Measurements from ENCODE around the gene BCAP31.

DNA sequence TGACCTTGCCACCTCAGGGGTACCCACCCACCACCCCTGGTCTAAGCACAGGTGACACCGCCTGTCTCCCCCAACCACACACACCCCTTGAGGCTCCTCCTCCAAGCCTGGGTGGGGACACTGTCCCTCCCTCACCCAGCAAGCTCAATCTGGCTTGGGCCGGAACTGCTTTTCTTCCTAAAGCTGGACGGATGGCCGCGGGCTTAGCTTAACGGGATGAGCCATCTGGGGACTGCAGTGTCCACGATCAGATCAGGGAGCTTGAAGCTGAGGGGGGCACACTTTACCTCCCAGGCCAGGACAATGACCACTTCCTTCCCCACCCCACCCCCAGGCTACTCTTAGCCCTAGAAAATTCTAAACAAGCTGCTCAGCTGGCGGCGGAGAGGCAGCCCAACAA lies 37.5 kb downstream of the BCAP31 start:
- TF ChIP-seq POLR2A (IDR thresholded peaks at IDR 0.05), result no peak
- TF ChIP-seq, protein P1, sequence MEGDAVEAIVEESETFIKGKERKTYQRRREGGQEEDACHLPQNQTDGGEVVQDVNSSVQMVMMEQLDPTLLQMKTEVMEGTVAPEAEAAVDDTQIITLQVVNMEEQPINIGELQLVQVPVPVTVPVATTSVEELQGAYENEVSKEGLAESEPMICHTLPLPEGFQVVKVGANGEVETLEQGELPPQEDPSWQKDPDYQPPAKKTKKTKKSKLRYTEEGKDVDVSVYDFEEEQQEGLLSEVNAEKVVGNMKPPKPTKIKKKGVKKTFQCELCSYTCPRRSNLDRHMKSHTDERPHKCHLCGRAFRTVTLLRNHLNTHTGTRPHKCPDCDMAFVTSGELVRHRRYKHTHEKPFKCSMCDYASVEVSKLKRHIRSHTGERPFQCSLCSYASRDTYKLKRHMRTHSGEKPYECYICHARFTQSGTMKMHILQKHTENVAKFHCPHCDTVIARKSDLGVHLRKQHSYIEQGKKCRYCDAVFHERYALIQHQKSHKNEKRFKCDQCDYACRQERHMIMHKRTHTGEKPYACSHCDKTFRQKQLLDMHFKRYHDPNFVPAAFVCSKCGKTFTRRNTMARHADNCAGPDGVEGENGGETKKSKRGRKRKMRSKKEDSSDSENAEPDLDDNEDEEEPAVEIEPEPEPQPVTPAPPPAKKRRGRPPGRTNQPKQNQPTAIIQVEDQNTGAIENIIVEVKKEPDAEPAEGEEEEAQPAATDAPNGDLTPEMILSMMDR (IDR thresholded peaks at IDR 0.05), result no peak
